Muscle layer of colon (tissue), 2 donors: ENCODE measurements around the gene AHCYL2.

Experiments used
- H3K27ac ChIP-seq: one replicate; pipeline ENCODE4 v1.7.0; 2013; ENCODE audit warnings: low read depth, mild to moderate bottlenecking, low read length, moderate library complexity
- H3K27me3 ChIP-seq, 2 donors: one replicate each; pipeline ENCODE4 v1.7.0; 2013; ENCODE audit warnings: low read length in 2 of 2, mild to moderate bottlenecking in 2 of 2; ENCODE audit not compliant: insufficient read depth in 2 of 2, control insufficient read depth in 1 of 2
- H3K36me3 ChIP-seq: one replicate; pipeline ENCODE4 v1.7.0; 2013; ENCODE audit warnings: mild to moderate bottlenecking, low read length; ENCODE audit not compliant: insufficient read depth
- H3K4me1 ChIP-seq: one replicate; pipeline ENCODE4 v1.7.0; 2013; ENCODE audit warnings: mild to moderate bottlenecking, low read length; ENCODE audit not compliant: insufficient read depth
- H3K4me3 ChIP-seq, 2 donors: one replicate each; pipeline ENCODE4 v1.7.0; 2013; ENCODE audit warnings: low read length in 2 of 2, low read depth in 1 of 2, mild to moderate bottlenecking in 1 of 2, moderate library complexity in 1 of 2
- H3K9ac ChIP-seq: one replicate; pipeline ENCODE4 v1.7.0; 2013; ENCODE audit warnings: low read length
- H3K9me3 ChIP-seq: one replicate; pipeline ENCODE4 v1.7.0; 2013; ENCODE audit warnings: mild to moderate bottlenecking, low read length
- donor health status: abdominal sarcoma.
- donor health status: Adenocarcinoma of cecum.

Gene AHCYL2

GRCh38 chr7:129224251-129225205 is at the start of gene AHCYL2:
TSS of gene AHCYL2 (plus strand) at chr7:129225030.
- Histone ChIP-seq H3K9ac (peak within 1 kb of the TSS; percentile 35), H3K27me3 (no peaks in the 10 kb centered on the region), H3K4me1 (peaks cover 10% of the 10 kb centered on the region), H3K4me3 (peak within 1 kb of the TSS; percentile 67 to 84), H3K27ac (peak within 1 kb of the TSS; percentile 99), H3K36me3 (no peaks in the 10 kb centered on the region), H3K9me3 (no peaks in the 10 kb centered on the region)

- Histone ChIP-seq H3K36me3 (no peaks in the 10 kb centered on the region), H3K4me1 (no peaks in the 10 kb centered on the region), H3K27ac (no peak overlapping the region), H3K9me3 (no peaks in the 10 kb centered on the region), H3K9ac (no peak overlapping the region), H3K4me3 (no peak overlapping the region), H3K27me3 (no peaks in the 10 kb centered on the region)
Observed at GRCh38 chr7:129176916-129177710, 47.7 kb upstream of the AHCYL2 start.

GRCh38 chr7:129184981-129185670 is 39.7 kb upstream of the AHCYL2 start:
- Histone ChIP-seq H3K4me3 (no peak overlapping the region), H3K36me3 (no peaks in the 10 kb centered on the region), H3K4me1 (peaks cover 8% of the 10 kb centered on the region), H3K9me3 (no peaks in the 10 kb centered on the region), H3K27ac (no peak overlapping the region), H3K9ac (no peak overlapping the region), H3K27me3 (no peaks in the 10 kb centered on the region)

GRCh38 chr7:129186749-129187260 is 38.0 kb upstream of the AHCYL2 start:
- no peak overlapping the region for H3K9ac ChIP-seq
- H3K27me3 ChIP-seq: no peaks in the 10 kb centered on the region
- H3K4me3 ChIP-seq: no peak overlapping the region
- H3K36me3 ChIP-seq: no peaks in the 10 kb centered on the region
- peaks cover 13% of the 10 kb centered on the region for H3K4me1 ChIP-seq
- H3K27ac ChIP-seq: no peak overlapping the region
- no peaks in the 10 kb centered on the region for H3K9me3 ChIP-seq

GRCh38 chr7:129187681-129188371 is 37.0 kb upstream of the AHCYL2 start:
- Histone ChIP-seq H3K9me3 (no peaks in the 10 kb centered on the region), H3K4me1 (peaks cover 13% of the 10 kb centered on the region), H3K36me3 (no peaks in the 10 kb centered on the region), H3K9ac (no peak overlapping the region), H3K27ac (peak overlapping the region; percentile 74), H3K4me3 (peak overlapping the region; percentile 75 to 89), H3K27me3 (no peaks in the 10 kb centered on the region)

GRCh38 chr7:129188372-129188891 is 36.4 kb upstream of the AHCYL2 start, which contains the start of gene SMO:
TSS of gene SMO (plus strand) at chr7:129188633. CDS start at chr7:129189152, 519 bp downstream.
- H3K9ac ChIP-seq: peak within 1 kb of the TSS; percentile 78
- peak within 1 kb of the TSS; percentile 75 to 89 for H3K4me3 ChIP-seq
- no peaks in the 10 kb centered on the region for H3K9me3 ChIP-seq
- no peaks in the 10 kb centered on the region for H3K27me3 ChIP-seq
- no peaks in the 10 kb centered on the region for H3K36me3 ChIP-seq
- H3K4me1 ChIP-seq: peaks cover 13% of the 10 kb centered on the region
- H3K27ac ChIP-seq: peak within 1 kb of the TSS; percentile 74

GRCh38 chr7:129188892-129189660 is 35.8 kb upstream of the AHCYL2 start:
- Histone ChIP-seq H3K9ac (peak overlapping the region; percentile 78), H3K4me1 (peaks cover 13% of the 10 kb centered on the region), H3K9me3 (no peaks in the 10 kb centered on the region), H3K27ac (peak overlapping the region; percentile 74), H3K27me3 (no peaks in the 10 kb centered on the region), H3K36me3 (no peaks in the 10 kb centered on the region), H3K4me3 (peak overlapping the region; percentile 75 to 89)

- no peaks in the 10 kb centered on the region for H3K27me3 ChIP-seq
- no peaks in the 10 kb centered on the region for H3K9me3 ChIP-seq
- H3K9ac ChIP-seq: peak overlapping the region; percentile 78
- peaks cover 13% of the 10 kb centered on the region for H3K4me1 ChIP-seq
- no peaks in the 10 kb centered on the region for H3K36me3 ChIP-seq
- no peak overlapping the region for H3K27ac ChIP-seq
- peak overlapping the region; percentile 75 to 89 for H3K4me3 ChIP-seq
Observed at GRCh38 chr7:129189661-129190310, 35.0 kb upstream of the AHCYL2 start.

- no peaks in the 10 kb centered on the region for H3K9me3 ChIP-seq
- no peak overlapping the region for H3K4me3 ChIP-seq
- H3K4me1 ChIP-seq: peaks cover 13% of the 10 kb centered on the region
- no peaks in the 10 kb centered on the region for H3K36me3 ChIP-seq
- no peak overlapping the region for H3K27ac ChIP-seq
- H3K9ac ChIP-seq: no peak overlapping the region
- no peaks in the 10 kb centered on the region for H3K27me3 ChIP-seq
Observed at GRCh38 chr7:129191272-129191671, 33.6 kb upstream of the AHCYL2 start.
